Measurements from ENCODE around the gene SGMS2. TPM values are rescaled to one million over a fixed set of nuclear protein-coding genes. Genes with fewer than 3 reads are reported as not detected.

Gene SGMS2
- total RNA-seq, 1 donor from 2014 or later, result 64.3 TPM

DNA sequence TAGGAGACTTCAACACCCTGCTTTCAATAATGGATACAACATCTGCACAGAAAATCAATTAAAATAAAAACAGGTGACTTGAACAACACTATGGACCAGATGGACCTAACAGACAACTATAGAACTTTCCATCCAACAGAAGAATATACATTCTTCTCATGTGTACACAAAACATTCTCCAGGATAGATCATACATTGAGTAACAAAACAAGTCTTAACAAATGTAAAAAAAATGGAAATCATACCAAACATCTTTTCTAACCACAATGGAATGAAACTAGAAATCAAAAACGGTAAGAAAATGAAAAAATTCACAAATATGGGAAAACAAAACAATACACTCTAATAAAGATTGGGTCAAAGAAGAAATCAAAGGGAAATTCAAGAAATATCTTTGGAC, 131.3 kb downstream of the SGMS2 start:
- Histone ChIP-seq H3K36me3 (ENCODE audit: control insufficient read depth, insufficient read depth, low read length) (no peaks in the 10 kb centered on the region), H3K27me3 (ENCODE audit: control insufficient read depth, insufficient read depth, low read length) (no peaks in the 10 kb centered on the region), H3K4me3 (ENCODE audit: low read depth, low read length) (no peak overlapping the region)
- no peak for DNase-seq (ENCODE audit: low read depth)
- no peak for TF ChIP-seq CTCF (IDR thresholded peaks at IDR 0.05; ENCODE audit: insufficient read depth, low read length, poor library complexity, severe bottlenecking)

Other genes starting within 250 kb of the SGMS2 start
- 44.7 and 60.3 TPM in 2 replicates for gene PAPSS1, start 104.7 kb upstream of the SGMS2 start, total RNA-seq
- 11.8 and 12.3 TPM in 2 replicates for gene CYP2U1, start 106.6 kb downstream of the SGMS2 start, total RNA-seq
- gene HADH, start 165.0 kb downstream of the SGMS2 start, total RNA-seq, result 15.5 and 19.9 TPM in 2 replicates